HG02870 (cell line): ENCODE data around the gene ADRA2C.

Experiments used
- ATAC-seq: cut with Tn5 transposase; IDR thresholded peaks from one replicate; pipeline ENCODE4 v1.9.1; 2021; ENCODE audit warnings: mild to moderate bottlenecking, moderate library complexity; ENCODE audit not compliant: unreplicated experiment

ADRA2C gene

GRCh38 chr4:3791910-3792542, 25.8 kb downstream of the ADRA2C start:
- no peak for ATAC-seq

- no peak for ATAC-seq
Observed at GRCh38 chr4:3792813-3793212, 26.6 kb downstream of the ADRA2C start.

GRCh38 chr4:3793545-3793944, 27.4 kb downstream of the ADRA2C start:
- no peak for ATAC-seq

GRCh38 chr4:3796960-3797359, 30.8 kb downstream of the ADRA2C start:
- ATAC-seq, result no peak

- ATAC-seq, result no peak
Observed at GRCh38 chr4:3797831-3798790, 31.9 kb downstream of the ADRA2C start.

- no peak for ATAC-seq
Observed at GRCh38 chr4:3799496-3799895, 33.3 kb downstream of the ADRA2C start.

- ATAC-seq, result no peak
Observed at GRCh38 chr4:3800351-3800750, 34.2 kb downstream of the ADRA2C start.

GRCh38 chr4:3801521-3801920, 35.3 kb downstream of the ADRA2C start:
- no peak for ATAC-seq

- ATAC-seq, result no peak
Observed at GRCh38 chr4:3801931-3802550, 35.9 kb downstream of the ADRA2C start.

- ATAC-seq, result no peak
Observed at GRCh38 chr4:3802571-3803474, 36.6 kb downstream of the ADRA2C start.

GRCh38 chr4:3803475-3803847, 37.3 kb downstream of the ADRA2C start:
- ATAC-seq, result no peak

GRCh38 chr4:3803946-3804345, 37.8 kb downstream of the ADRA2C start:
- no peak for ATAC-seq

- ATAC-seq, result no peak
Observed at GRCh38 chr4:3805026-3805425, 38.8 kb downstream of the ADRA2C start.

- no peak for ATAC-seq
Observed at GRCh38 chr4:3805731-3806130, 39.5 kb downstream of the ADRA2C start.

GRCh38 chr4:3807311-3807710, 41.1 kb downstream of the ADRA2C start:
- no peak for ATAC-seq

GRCh38 chr4:3807822-3808496, 41.8 kb downstream of the ADRA2C start:
- ATAC-seq, result no peak

GRCh38 chr4:3808597-3808996, 42.4 kb downstream of the ADRA2C start:
- no peak for ATAC-seq

GRCh38 chr4:3809028-3809427, 42.8 kb downstream of the ADRA2C start:
- no peak for ATAC-seq

- ATAC-seq, result no peak
Observed at GRCh38 chr4:3809451-3810110, 43.4 kb downstream of the ADRA2C start.
